BE2C (cell line): ENCODE results near the gene PPP2R5C.
"Not testable (repeated sequence)": the region's sequence is repeated elsewhere in the genome, so short reads cannot be mapped to it uniquely, and the experiment has no call there.

Experiments
- DNase-seq: peaks from one replicate; pipeline ENCODE4 v3.0.0-alpha.2; 2020
- H3K27me3 ChIP-seq: fragments of 250-450 bp; sonication (Bioruptor Pico); 2 replicates; pipeline ENCODE4 v1.5.1; 2020; ENCODE audit warnings: mild to moderate bottlenecking
- H3K36me3 ChIP-seq: fragments of 250-450 bp; sonication (Bioruptor Pico); 2 replicates; pipeline ENCODE4 v1.5.1; 2020; ENCODE audit warnings: mild to moderate bottlenecking
- H3K4me1 ChIP-seq: fragments of 250-450 bp; sonication (Bioruptor Pico); 2 replicates; pipeline ENCODE4 v1.5.1; 2020
- H3K4me3 ChIP-seq: 2 replicates; pipeline ENCODE4 v1.5.1; 2011; ENCODE audit warnings: low read depth, low read length
- H3K9me3 ChIP-seq: fragments of 250-450 bp; sonication (Bioruptor Pico); 2 replicates; pipeline ENCODE4 v1.5.1; 2020
- TF ChIP-seq, protein P1 (sequence below): IDR thresholded peaks from 2 replicates; pipeline ENCODE4 v1.5.1; 2012; ENCODE audit warnings: mild to moderate bottlenecking, low read depth, low read length

The PPP2R5C gene

DNA sequence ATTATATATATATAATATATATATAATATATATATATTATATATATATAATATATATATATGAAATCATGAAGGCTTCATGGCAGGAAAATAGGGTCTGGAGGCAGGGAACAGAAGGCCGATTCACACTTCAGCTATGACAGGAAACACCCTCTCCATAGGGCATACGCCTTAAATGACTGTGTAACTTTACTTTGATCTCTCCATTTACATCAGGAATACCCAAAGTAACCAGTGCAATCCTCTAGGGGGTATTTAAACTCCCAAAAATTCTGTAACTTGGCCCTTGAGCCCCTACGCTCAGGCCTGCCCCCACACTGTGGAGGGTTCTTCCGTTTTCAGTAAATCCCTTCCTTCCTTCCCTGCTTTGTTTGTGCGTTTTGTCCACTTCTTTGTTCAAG, 40.4 kb upstream of the PPP2R5C start:
- Histone ChIP-seq H3K9me3 (no peaks in the 10 kb centered on the region), H3K4me1 (no peaks in the 10 kb centered on the region), H3K36me3 (no peaks in the 10 kb centered on the region), H3K4me3 (no peak overlapping the region), H3K27me3 (no peaks in the 10 kb centered on the region)
- TF ChIP-seq, protein P1, sequence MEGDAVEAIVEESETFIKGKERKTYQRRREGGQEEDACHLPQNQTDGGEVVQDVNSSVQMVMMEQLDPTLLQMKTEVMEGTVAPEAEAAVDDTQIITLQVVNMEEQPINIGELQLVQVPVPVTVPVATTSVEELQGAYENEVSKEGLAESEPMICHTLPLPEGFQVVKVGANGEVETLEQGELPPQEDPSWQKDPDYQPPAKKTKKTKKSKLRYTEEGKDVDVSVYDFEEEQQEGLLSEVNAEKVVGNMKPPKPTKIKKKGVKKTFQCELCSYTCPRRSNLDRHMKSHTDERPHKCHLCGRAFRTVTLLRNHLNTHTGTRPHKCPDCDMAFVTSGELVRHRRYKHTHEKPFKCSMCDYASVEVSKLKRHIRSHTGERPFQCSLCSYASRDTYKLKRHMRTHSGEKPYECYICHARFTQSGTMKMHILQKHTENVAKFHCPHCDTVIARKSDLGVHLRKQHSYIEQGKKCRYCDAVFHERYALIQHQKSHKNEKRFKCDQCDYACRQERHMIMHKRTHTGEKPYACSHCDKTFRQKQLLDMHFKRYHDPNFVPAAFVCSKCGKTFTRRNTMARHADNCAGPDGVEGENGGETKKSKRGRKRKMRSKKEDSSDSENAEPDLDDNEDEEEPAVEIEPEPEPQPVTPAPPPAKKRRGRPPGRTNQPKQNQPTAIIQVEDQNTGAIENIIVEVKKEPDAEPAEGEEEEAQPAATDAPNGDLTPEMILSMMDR, result no peak
- no peak for DNase-seq

DNA sequence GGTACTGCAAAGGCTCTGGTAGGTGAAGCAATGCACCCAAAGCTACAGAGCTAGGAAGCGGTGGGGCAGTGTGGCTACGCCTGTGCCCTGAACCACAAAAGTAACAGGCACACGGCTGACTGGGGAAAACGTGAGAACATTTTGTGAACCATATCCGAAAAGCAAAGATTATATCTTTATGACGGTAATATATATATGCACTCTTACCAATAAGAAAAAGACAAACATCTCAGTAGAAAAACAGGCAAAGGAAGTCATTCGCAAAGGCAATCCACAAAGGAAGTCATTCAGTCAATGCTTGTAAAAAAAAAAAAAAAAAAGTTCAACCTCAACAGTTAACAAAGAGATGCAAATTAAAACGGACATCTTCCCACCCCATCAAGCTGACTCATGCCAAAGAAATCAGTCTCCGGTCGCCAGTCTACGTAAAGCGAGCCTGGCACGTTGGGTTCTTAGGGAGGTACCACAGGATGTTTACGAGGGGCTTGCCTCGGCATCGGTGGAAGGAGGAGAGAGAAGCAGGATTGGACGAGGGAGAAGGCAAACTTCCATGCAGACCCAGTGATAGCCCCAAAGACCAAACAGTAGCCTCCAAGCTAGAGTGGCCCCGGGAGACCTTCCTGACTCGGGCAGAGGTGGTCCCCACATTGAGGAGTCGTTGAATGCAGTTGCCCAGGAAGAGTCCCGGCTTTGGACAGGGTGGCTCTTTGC, 39.4 kb upstream of the PPP2R5C start:
- Histone ChIP-seq H3K4me3 (no peak overlapping the region), H3K27me3 (no peaks in the 10 kb centered on the region), H3K4me1 (no peaks in the 10 kb centered on the region), H3K9me3 (no peaks in the 10 kb centered on the region), H3K36me3 (no peaks in the 10 kb centered on the region)
- DNase-seq, result no peak
- TF ChIP-seq, protein P1, result no peak

DNA sequence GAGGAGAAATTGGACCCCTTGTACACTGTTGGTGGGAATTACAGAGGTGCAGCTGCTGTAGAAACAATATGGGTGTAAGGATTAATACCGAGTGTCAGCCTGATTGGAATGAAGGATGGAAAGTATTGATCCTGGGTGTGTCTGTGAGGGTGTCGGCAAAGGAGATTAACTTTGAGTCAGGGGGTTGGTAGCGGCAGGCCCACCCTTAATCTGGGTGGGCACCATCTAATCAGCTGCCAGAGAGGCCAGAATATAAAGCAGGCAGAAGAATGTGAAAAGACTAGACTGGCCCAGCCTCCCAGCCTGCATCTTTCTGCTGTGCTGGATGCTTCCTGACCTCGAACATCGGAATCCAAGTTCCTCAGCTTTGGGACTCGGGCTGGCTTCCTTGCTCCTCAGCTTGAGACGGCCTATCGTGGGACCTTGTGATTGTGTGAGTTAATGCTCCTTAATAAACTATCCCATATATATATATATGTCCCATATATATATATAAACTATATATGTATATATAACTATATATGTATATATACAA, 38.4 kb upstream of the PPP2R5C start:
- DNase-seq, result no peak

DNA sequence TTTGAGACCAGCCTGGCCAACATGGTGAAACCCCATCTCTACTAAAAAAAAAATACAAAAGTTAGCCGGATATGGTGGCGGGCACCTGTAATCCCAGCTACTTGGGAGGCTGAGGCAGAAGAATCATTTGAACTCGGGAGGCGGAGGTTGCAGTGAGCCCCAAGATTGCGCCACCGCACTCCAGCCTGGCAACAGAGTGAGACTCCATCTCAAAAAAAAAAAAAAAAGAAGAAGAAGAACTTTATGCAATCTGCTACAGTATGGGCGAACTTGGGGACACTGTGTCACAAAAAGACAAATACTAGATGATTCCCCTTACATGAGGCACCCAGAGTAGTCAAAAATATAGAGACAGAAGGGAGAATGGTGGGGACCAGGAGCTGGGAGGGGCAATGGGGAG, 35.9 kb upstream of the PPP2R5C start:
- not testable (repeated sequence) for H3K36me3 ChIP-seq, H3K4me1 ChIP-seq, H3K27me3 ChIP-seq, H3K9me3 ChIP-seq, DNase-seq, H3K4me3 ChIP-seq

More for the DNA sequence above, 38.4 kb upstream of the PPP2R5C start:
- Histone ChIP-seq H3K27me3 (no peaks in the 10 kb centered on the region), H3K9me3 (no peaks in the 10 kb centered on the region), H3K4me3 (no peak overlapping the region), H3K36me3 (no peaks in the 10 kb centered on the region), H3K4me1 (no peaks in the 10 kb centered on the region)
- TF ChIP-seq, protein P1, result no peak

DNA sequence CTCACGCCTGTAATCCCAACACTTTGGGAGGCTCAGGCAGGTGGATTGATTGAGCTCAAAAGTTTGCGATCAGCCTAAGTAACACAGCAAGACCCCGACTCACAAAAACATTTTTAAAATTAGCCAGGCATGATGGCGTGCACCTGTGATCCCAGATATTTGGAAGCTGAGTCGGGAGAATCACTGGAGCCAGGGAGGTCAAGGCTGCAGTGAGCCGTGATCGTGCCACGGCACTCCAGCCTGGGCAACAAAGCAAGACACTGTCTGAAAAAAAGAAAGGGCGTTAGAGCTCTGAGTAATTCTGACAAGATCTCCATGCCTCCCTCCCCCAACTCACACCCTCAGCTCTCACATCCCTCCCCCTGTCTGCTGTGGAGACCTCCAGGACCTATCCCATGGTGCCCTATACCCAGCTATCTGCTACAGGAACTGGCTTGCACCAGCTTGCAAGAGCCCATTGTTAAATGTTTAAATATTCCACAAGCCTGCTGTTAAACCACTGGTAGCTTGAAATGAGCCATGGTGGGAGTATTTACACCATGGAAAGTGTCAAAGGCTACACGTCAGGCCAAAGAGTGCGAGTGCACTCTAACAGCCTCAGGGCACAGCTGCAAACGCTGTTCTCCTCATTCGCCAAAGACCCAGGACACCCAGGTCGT, 35.1 kb upstream of the PPP2R5C start:
- Histone ChIP-seq H3K4me1 (no peaks in the 10 kb centered on the region), H3K4me3 (no peak overlapping the region), H3K36me3 (no peaks in the 10 kb centered on the region), H3K27me3 (no peaks in the 10 kb centered on the region), H3K9me3 (no peaks in the 10 kb centered on the region)
- TF ChIP-seq, protein P1, result no peak
- DNase-seq, result no peak

DNA sequence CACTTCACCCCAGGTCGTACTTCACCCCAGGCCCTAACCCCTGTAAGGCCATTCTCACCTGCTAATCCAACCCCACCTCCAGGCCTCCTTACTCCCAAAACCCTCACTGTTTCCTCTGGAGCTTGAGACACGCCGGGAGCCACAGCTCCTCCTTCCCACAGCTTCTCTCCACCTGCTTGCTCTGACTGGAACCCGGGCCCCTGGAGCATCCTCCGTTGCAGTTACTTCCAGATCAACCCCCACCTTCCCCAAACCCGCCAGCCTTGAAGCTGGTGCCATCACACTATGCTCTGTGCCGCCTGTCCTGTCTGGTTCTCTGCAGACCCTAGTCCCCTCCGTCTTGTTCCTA, 34.6 kb upstream of the PPP2R5C start:
- H3K27me3 ChIP-seq, result no peaks in the 10 kb centered on the region
- H3K4me3 ChIP-seq, result no peak overlapping the region
- TF ChIP-seq, protein P1, result no peak
- no peaks in the 10 kb centered on the region for H3K9me3 ChIP-seq
- no peaks in the 10 kb centered on the region for H3K4me1 ChIP-seq
- no peaks in the 10 kb centered on the region for H3K36me3 ChIP-seq
- no peak for DNase-seq
